GM20000 (cell line): ENCODE measurements around the gene EN1.
A peak's percentile ranks its signal among the peaks of the same experiment; 100 is the strongest.

ENCODE experiments used
- DNase-seq: peaks from one replicate; pipeline ENCODE4 v3.0.0; 2012; ENCODE audit warnings: low spot score
- CTCF ChIP-seq: IDR thresholded peaks from 2 replicates; pipeline ENCODE4 v1.5.1; 2012; ENCODE audit warnings: mild to moderate bottlenecking, control low read depth; ENCODE audit errors: extremely low read depth, missing control alignments

Gene EN1

GRCh38 chr2:118855451-118856279, 8.2 kb upstream of the EN1 start:
- TF ChIP-seq CTCF = peak; percentile 96
- DNase-seq = peak; percentile 93

- DNase-seq = peak; percentile 36
- TF ChIP-seq CTCF = no peak
Measured at GRCh38 chr2:118854507-118855345, 7.3 kb upstream of the EN1 start.

GRCh38 chr2:118853651-118854291, 6.3 kb upstream of the EN1 start:
- no peak for TF ChIP-seq CTCF
- DNase-seq = no peak

- no peak for DNase-seq
- TF ChIP-seq CTCF = no peak
Measured at GRCh38 chr2:118853129-118853640, 5.7 kb upstream of the EN1 start.

- DNase-seq = peak; percentile 33
- TF ChIP-seq CTCF = no peak
Measured at GRCh38 chr2:118852605-118853128, 5.2 kb upstream of the EN1 start.

- DNase-seq = no peak
- no peak for TF ChIP-seq CTCF
Measured at GRCh38 chr2:118851650-118852049, 4.2 kb upstream of the EN1 start.
